HG03460 (cell line): Measurements from ENCODE around the gene CAPN11.
"Not testable (repeated sequence)": the region's sequence is repeated elsewhere in the genome, so short reads cannot be mapped to it uniquely, and the experiment has no call there.

Source experiments
- ATAC-seq: cut with Tn5 transposase; IDR thresholded peaks from one replicate; pipeline ENCODE4 v1.9.1; 2021; ENCODE audit not compliant: unreplicated experiment

CAPN11 gene

GRCh38 chr6:44179648-44180047 is 21.0 kb downstream of the CAPN11 start:
- no peak for ATAC-seq

DNA sequence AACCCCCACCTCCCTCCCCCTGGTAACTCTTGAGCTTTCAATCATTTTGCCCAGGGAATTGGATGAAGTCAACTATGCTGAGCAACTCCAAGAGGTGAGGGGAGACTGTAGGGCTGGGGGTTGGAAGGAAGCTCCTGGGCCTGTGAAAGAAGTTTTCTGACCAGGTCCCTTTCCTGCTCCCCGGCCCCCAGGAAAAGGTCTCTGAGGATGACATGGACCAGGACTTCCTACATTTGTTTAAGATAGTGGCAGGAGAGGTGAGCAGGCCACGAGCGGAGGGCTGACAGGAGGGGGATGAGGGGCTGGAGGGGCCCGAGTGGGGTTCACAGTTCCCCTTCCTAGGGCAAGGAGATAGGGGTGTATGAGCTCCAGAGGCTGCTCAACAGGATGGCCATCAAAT is 21.8 kb downstream of the CAPN11 start:
- no peak for ATAC-seq

DNA sequence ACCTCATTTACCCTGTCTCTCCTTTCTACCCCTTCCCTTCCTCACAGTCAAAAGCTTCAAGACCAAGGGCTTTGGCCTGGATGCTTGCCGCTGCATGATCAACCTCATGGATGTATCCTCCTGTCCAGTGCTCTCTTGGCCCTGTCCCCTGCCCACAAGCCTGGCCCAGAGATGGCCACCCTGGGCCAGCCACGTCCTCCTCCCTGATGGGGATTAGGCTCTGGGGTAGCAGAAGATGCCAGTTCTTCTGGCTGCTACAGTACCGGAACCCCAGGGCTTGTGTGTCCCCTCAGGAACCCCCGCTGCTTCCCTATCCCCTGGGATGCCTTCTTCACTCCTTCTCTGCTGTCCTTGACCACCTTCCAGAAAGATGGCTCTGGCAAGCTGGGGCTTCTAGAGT is 22.3 kb downstream of the CAPN11 start:
- ATAC-seq: no peak

DNA sequence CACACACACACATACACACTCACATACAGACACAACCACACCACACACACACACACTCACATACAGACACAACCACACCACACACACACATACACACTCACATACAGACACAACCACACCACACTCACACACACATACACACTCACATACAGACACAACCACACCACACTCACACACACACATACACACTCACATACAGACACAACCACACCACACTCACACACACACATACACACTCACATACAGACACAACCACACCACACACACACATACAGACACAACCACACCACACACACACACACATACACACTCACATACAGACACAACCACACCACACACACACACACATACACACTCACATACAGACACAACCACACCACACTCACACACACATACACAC is 23.2 kb downstream of the CAPN11 start:
- not testable (repeated sequence) for ATAC-seq

- ATAC-seq: no peak
These were observed 24.3 kb downstream of the CAPN11 start for GRCh38 chr6:44182911-44183390.

- no peak for ATAC-seq
These were observed 25.2 kb downstream of the CAPN11 start for GRCh38 chr6:44183783-44184182.

DNA sequence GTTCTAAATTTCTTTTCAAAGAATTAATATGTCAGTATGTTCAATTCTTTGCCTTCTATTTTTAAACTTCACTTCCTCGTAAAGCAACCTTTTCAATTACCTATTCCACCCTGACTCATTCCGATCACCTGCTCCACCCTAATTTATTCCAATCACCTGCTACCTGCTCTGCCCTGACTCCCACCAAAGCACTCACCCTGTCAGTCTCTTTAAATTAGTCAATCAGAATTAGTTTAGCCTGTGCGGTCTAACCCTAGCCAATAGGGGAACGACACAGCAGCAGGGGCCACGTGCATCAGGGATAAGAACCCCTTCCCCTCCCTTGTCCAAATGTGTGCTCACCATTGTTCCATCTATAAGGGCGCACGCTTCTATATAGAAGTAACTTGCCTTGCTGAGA is 26.7 kb downstream of the CAPN11 start:
- not testable (repeated sequence) for ATAC-seq

GRCh38 chr6:44185953-44186634 is 27.5 kb downstream of the CAPN11 start:
- no peak for ATAC-seq

DNA sequence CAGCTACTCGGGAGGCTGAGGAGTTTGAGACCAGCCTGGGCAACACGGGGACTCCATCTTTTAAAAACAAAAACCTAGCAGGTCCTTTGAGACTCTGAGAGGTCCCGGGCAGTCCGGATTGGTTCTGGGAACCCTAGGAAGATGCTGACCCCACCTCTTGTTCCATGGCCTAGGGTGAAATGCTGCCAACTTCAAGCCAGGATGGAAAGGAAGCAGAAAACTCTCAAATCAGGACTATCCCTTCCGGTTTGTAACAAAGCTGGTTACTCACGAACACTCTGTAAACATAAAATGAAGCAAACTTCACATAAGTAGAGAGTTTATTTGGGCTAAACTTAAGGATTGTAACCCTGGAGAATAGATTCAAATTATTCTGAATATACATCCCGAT is 28.0 kb downstream of the CAPN11 start:
- ATAC-seq: no peak

- no peak for ATAC-seq
These were observed 30.2 kb downstream of the CAPN11 start for GRCh38 chr6:44188819-44189218.

DNA sequence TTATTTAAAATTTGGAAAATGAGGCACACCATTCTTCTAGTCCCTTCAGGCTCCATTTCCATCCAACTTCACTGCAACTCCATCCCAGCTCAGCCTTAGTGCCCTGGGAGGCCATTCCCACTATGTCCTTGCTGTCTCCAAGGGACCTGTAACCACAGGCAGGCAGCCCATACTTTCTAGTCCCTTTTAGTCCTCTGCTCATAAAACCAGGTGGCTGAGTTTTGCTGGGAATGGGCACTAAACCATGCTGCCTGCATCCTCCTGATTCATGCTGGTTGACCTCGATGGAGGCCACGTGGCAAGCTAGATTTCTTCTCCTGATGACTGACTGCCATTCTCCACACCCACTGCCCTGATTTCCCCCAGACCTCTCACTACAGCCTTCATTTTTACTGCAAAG is 30.6 kb downstream of the CAPN11 start:
- no peak for ATAC-seq

GRCh38 chr6:44190715-44191114 is 32.1 kb downstream of the CAPN11 start:
- ATAC-seq: no peak

DNA sequence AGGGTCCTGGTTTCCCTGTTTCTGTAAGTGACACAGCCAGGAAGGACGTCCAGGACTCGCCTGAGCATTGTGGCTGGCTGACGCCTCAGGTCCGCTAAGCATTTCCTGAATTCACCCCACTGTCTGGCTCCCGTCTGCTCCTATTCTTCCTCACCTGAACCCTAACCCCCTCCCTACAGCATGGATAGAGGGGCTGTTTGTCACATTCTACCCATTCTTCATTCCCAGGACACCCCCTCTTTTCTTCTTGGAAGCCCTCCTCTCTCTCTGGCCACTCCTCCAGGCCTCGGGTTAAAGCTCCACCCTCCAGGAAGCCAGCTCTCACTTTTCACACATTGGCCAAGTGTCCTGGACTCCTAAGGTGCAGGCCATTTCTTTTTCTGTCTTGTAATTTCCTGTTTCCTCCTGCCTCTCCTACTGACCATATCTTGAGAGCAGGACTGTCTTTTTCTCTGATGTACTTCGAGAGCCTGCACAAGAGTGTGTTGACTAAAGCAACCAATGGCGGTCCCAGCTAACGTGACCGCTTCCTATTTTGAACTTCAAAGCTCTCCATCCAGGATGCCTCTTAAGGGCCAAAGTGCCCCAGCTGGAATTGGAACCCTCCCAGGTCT is 33.9 kb downstream of the CAPN11 start:
- no peak for ATAC-seq

DNA sequence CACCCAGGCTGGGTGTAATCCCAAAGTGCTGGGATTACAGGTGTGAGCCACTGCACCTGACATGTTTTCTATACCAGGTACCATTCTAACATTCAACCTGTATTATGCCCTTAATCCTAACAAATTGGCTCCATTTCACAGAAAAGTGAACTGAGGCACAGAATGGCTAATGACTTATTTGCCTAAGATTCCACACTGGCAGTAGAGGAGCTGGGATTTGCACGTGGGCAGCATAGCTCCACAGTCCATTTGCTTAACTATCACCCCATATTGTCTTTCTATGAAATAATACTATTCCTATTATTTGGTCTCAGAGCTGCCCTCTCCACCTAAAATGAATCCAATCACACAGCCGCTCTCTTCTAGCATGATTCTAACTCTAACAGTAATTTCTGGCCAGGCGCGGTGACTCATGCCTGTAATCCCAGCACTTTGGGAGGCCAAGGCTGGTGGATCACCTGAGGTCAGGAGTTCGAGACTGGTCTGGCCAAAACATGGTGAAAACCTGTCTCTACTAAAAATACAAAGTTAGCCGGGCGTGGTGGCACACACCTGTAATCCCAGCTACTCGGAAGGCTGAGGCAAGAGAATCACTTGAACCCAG is 34.8 kb downstream of the CAPN11 start:
- ATAC-seq: no peak

GRCh38 chr6:44194326-44194725 is 35.7 kb downstream of the CAPN11 start:
- ATAC-seq: no peak

GRCh38 chr6:44196351-44196750 is 37.7 kb downstream of the CAPN11 start:
- not testable (repeated sequence) for ATAC-seq

- ATAC-seq: no peak
These were observed 40.1 kb downstream of the CAPN11 start for GRCh38 chr6:44198684-44199083.

- ATAC-seq: no peak
These were observed 41.3 kb downstream of the CAPN11 start for GRCh38 chr6:44199883-44200282.

DNA sequence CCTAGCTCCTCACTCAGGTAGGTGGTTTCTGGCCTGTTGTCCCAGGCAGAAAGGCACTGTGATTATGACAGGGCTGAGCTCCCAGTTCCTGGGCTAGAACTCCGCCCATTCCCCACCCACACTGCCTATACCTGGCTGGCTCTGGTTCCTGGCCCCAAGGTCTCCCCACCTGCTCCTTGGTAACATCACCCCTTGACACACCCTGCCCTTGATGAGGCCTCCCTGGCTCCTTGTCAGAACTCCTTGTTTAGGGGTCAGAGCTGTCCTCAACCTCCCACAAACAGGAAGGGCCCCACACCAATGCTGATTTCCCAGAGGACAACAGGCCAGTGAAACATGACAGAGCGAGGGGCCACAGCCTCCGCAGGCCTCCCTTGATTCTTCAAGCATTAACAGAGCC is 42.6 kb downstream of the CAPN11 start:
- ATAC-seq: no peak

DNA sequence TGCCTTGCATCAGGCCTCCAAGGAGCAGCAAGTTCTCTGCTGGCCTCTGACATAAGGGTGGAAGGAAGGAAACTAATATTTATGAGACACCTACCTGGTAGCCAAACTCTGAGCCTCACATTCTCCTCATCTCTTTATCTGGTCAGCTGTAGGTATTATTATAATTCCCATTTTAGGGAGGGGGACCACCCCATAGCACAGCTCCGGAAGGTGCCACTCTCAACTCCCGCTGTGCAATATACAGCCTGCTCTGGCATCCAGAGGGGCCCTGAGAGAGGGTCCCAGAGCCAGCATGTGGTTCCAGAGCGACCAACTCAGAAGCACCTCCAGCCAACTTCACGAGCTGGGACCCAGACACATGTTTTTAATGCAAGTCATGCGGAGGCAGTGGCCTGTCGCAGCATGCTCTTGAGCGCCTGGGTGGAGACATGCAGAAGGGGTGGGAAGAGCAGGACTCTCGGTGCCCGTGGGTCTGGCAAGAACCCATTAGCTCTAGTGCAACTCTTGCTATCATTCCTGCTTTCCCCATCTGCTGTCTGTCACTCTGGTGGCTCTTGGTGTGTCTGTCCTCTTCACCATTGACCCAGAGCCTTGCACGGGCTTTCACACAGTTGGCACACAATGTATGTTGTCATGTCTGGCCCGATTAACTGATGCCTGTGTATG is 43.2 kb downstream of the CAPN11 start:
- ATAC-seq: no peak

GRCh38 chr6:44202332-44202971 is 43.8 kb downstream of the CAPN11 start:
- no peak for ATAC-seq
